Medulla oblongata (tissue), 1 donor: ENCODE results near the gene SLC19A1.
A peak's percentile ranks its signal among the peaks of the same experiment; 100 is the strongest.

Source experiments
- DNase-seq: peaks from one replicate; pipeline ENCODE4 v3.0.0-alpha.2; 2015; ENCODE audit errors: extremely low spot score

SLC19A1 gene

GRCh38 chr21:45558044-45558721 lies 15.9 kb upstream of the SLC19A1 start:
- no peak for DNase-seq

GRCh38 chr21:45557616-45558043 lies 15.4 kb upstream of the SLC19A1 start:
- no peak for DNase-seq

- no peak for DNase-seq
Measured at GRCh38 chr21:45556645-45557615, 14.7 kb upstream of the SLC19A1 start.

- DNase-seq: no peak
Measured at GRCh38 chr21:45556302-45556644, 14.0 kb upstream of the SLC19A1 start.

- DNase-seq: no peak
Measured at GRCh38 chr21:45555557-45556301, 13.5 kb upstream of the SLC19A1 start.

GRCh38 chr21:45555251-45555556 lies 13.0 kb upstream of the SLC19A1 start:
- no peak for DNase-seq

GRCh38 chr21:45554477-45555175 lies 12.4 kb upstream of the SLC19A1 start:
- peak; percentile 84 for DNase-seq

GRCh38 chr21:45552696-45553391 lies 10.6 kb upstream of the SLC19A1 start:
- DNase-seq: no peak

- DNase-seq: no peak
Measured at GRCh38 chr21:45551783-45552695, 9.8 kb upstream of the SLC19A1 start.

GRCh38 chr21:45551316-45551715 lies 9.1 kb upstream of the SLC19A1 start:
- DNase-seq: no peak

- peak; percentile 73 for DNase-seq
Measured at GRCh38 chr21:45550522-45551210, 8.4 kb upstream of the SLC19A1 start.

GRCh38 chr21:45549626-45550463 lies 7.6 kb upstream of the SLC19A1 start:
- no peak for DNase-seq

- DNase-seq: no peak
Measured at GRCh38 chr21:45548711-45549491, 6.7 kb upstream of the SLC19A1 start.

- DNase-seq: no peak
Measured at GRCh38 chr21:45547545-45547900, 5.3 kb upstream of the SLC19A1 start.

- DNase-seq: no peak
Measured at GRCh38 chr21:45546636-45547544, 4.7 kb upstream of the SLC19A1 start.

- DNase-seq: no peak
Measured at GRCh38 chr21:45545691-45546531, 3.7 kb upstream of the SLC19A1 start.
